Ovary (tissue), 3 donors: ENCODE results near the gene G3BP1.

Experiments
- CTCF ChIP-seq, 3 donors: fragments of 450-650 bp in 2 of 3; fragments of 200-600 bp in 1 of 3; IDR thresholded peaks; one replicate each; pipeline versions ENCODE4 v1.5.1 to v1.8.0; 2016 to 2022; ENCODE audit warnings: antibody characterized with exemption in 3 of 3, mild to moderate bottlenecking in 1 of 3
- EP300 ChIP-seq: sonication (generic); formaldehyde crosslinking; IDR thresholded peaks from one replicate; pipeline ENCODE4 v1.6.1; 2017; ENCODE audit warnings: antibody characterized with exemption
- donor health status: DM: no; HTN: no; CAD: no.

GRCh38 chr5:151764801-151765200 lies 7.0 kb upstream of the G3BP1 start:
- TF ChIP-seq CTCF (IDR thresholded peaks at IDR 0.05) (no peak), EP300 (no peak)
